HG03064 (cell line): ENCODE data around the gene BBS9.
"Not testable (repeated sequence)": the region's sequence is repeated elsewhere in the genome, so short reads cannot be mapped to it uniquely, and the experiment has no call there.

Experiments used
- ATAC-seq: cut with Tn5 transposase; IDR thresholded peaks from one replicate; pipeline ENCODE4 v1.9.1; 2021; ENCODE audit warnings: low read depth; ENCODE audit not compliant: unreplicated experiment

The BBS9 gene

DNA sequence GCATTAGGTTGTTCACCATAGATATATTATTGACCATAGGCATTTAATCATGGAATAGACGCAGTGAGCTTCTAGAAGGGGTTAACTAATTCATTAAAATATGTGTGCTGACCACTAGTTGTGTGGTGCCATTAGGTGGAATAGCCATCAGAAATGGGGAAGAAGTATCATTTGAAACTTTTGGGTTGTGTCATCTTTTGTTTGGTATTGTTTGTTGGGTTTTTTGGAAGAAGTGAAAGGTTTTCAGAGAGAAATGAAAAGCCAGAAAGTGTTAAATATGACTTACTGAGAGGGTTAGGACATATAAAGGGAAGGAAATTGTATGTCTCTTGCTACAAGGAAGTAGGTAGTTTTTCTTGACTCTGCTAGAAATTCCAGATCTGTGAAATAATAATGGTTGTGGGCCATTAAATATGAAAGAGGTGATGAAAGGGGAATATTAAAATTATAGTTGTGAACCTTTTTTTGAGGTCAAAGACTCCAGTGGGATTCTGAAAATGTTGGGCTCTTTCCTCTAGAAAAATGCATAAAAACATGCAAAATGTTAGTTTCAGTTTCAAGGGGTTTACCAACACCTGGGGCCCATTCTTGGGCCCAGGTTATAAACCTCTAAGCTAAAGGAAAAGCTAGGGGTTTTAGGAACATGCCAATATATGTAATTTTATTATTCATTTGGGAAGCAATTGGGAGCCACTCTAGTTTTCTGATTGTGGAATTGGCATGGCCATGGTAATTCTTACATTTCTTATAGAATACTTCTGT lies 348.5 kb downstream of the BBS9 start:
- no peak for ATAC-seq

DNA sequence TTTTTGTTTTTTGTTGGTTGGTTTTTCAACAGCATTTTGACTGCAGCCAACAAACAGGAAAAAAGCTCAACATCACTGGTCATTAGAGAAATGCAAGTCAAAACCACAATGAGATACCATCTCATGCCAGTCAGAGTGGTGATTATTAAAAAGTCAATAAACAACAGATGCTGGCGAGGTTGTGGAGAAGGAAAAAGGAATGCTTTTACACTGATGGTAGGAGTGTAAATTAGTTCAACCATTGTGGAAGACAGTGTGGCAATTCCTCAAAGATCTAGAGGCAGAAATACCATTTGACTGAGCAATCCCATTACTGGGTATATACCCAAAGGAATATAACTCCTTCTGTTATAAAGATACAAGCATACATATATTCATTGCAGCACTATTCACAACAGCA lies 355.1 kb downstream of the BBS9 start:
- not testable (repeated sequence) for ATAC-seq

DNA sequence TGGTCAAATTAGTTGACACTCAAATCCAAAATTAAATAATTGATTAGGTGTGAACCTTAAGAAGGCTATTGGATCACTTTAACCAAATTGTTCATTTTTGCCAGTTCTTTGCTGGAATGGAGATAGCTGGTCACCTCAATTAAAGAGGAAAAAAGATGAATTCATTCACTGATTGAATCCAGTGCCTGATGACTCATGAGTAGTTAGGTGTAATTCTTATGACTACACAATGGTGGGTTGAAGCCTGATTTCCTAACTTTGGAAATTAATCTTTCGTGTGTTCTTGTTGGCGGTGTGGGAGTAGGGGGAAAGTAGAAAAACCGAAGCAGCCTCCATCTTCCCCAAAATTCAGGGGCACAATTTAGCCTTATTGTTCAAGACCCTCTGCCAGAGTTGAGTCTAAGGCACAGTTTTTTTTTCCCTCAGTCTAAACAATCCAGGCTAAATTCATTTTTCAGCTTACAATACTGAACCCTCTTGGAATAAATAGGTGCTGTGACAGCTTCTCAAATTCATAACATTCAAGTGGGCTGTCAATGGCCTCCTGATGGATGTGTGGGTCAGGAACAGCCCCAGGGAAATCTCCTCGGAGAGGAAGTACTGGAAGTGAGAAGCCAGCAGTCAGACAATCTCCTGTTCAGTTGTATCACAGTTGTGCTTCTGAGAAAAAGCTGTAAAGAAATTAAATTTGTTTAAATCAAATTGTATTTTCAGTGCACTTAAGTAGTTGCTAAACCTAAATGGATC lies 356.6 kb downstream of the BBS9 start:
- no peak for ATAC-seq

DNA sequence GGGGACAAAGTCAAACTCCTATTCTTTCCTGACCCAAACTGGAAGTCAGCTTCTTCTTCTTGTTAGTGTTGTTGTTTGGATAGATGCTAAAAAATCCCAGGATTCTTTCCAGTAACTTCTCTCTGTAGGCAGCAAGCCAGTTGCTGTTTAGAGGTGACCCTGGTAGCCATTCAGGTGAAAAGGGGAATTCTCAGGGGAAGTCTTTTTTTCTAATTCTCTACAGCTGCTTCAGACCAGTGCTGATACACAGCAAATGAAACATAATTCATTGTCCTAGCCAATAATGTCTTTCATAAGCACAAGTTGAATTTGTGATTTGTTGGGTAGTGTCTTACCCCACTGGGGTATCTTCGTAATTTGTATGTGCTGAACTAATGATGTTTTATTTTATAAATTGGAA lies 357.3 kb downstream of the BBS9 start:
- ATAC-seq, result no peak

DNA sequence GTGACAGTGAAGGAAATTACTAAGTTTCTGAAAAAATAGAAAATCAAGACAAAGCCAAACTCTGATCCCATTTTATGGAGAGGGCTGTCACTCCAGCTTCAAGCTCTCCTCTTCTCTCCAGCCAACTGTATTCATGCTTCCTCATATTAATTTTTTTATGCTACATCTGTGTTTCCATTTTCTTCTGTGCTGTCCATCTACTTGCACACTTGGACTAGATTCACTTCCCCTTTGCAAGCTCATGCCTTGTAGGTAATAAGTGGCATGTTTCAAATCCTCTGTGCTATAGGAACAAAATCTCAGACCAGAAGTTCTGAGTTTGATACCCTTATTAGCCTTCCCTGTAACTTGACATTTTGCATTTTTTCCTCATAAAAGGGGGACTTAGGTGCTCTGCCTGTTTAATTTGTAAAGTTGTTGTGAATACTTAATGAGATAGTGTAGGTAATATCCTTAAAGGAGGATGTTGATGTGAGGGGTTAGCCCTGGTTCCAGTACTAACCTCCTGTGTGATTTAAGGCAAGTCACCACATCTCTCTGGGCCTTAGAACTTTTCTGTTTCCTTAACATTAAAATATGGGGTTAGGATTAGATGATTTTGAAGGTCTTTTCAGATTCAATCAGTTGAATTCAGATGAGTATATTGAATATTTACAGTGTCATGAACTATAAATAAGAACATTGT lies 358.8 kb downstream of the BBS9 start:
- no peak for ATAC-seq

DNA sequence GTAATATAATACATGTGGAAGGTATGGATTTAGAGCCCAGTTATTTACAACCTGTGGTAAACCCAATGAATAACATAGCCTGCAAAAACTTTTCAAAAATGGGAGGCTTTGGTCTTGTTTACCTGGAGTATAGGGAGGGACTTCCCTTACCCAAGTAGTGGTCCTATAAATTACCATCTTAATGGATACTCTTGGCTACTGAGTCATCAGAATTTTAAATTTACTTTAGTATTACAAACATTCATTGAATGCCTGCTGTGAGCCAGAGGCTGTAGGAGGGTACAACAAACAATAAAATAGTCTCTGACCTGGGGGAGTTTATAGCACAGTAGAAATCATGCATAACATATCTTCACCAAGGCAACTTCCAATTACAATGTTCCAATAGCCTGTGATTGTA lies 365.1 kb downstream of the BBS9 start:
- no peak for ATAC-seq

DNA sequence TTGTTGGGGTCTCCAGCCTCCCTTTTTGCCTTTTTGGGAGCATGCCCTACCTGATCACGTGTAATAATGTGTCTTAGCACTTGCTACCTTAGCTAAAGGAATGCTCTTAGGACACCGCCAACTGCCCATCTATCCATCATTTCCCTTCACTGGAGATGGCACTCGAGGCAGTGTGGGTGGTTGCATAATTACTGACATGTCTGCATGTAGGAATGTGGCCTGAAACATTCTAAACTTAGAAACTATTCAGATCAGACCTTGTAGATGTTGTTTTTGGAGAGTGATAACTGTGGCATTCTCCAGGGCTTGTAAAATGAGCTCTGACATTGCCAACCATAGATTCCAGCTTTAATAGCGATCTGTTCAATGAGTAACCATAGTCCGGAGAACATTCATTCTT lies 365.8 kb downstream of the BBS9 start:
- ATAC-seq, result no peak

DNA sequence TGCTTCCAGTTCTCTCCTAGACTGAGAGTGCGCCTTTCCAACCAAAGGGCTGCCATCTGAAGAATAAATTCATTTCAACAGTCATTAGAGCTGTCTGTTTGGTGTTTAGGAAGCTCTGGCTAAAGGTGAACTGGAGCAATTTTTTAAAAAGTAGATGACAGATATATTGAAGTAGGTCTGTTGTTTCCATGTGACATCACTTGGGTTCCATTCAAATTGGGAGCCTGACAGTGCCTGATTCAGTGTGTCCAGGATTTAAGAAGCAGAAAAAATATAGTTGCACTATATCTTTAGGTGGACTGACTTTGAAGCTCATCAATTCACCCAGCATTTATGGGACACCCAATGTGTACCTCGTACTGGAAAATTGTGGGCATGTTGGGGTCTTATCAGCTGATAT lies 367.7 kb downstream of the BBS9 start:
- no peak for ATAC-seq

DNA sequence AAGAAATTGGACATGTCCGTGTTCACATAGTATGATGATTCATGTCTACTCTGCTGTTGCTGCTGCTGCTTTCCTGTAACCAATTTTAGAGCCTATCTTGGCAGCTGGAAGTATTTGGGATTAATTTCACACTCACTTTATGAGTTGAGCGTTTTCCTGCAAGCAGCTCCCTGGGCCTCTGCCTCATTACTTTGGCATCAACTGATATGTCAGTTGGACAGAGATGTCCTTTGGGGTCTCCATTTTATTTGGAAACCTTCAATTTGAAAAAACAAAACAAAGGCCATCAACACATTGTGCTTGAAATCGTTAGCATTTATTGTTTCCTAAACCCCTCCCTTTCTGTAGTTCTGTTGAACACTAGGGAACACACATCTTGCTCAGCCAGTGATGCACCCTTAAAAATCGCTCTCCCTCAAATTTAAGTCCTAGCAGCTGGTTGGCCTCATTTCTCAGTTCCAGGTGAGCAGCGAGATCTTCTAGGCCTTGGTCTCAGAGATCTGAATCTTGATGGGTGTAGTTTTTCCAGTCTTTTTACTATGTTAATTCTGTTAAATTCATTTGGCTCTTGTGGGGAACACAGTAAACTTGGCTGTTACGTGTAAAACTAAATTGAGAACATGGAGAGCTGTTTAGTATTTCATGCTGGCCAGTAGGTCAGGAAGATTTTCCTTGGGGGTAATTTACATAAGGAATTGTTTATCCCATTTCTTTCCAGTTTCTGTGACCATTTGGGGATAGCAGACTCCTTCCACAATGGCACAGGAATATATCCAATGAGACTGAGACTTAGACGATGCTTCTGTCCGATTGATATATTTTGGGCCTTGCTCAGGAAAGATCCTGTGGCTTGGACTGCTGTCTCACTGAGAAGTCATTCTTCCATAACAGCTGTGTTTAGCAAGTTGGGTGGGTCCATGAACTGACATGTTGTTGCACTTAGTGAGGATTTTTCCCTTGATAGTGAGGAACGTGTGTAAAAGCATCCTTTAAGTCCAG lies 371.6 kb downstream of the BBS9 start:
- ATAC-seq, result no peak

DNA sequence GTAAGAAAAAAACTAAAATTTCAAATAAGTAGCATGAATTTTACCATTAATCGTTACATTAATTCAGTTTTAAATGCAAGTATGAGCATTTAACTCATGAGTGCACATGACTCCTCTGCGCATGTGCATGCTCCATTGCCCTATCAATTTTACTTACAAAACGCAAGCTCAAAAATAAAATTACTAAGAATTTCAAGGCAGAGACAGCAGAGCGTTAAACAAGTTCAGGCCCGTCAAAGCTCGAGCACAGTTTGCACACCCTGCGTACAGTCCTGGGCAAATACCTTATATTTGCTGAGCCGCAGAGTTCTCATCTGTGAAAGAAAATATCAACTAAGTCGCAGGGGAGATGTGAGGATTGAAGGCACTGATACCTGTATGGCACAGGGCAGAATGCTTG lies 373.6 kb downstream of the BBS9 start:
- ATAC-seq, result no peak

DNA sequence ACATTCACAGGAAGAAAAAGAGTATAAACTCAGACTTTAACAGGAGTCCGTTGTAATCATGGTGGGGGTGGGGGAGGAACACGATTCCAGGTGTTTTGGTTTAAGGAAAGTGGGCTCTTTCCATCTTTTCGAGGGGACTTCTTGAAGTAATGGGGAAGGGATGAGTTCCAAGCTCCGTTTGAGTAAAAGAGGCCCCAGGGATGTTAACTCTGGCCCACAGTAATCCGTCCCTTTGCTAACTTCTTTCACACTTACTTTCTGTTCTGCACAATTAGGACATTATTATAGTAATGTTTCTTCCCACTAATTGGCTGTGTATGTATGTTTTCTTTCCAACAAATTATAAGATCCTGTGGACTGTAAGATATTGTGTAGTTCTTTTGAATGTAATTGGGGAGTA lies 374.4 kb downstream of the BBS9 start:
- ATAC-seq, result no peak

DNA sequence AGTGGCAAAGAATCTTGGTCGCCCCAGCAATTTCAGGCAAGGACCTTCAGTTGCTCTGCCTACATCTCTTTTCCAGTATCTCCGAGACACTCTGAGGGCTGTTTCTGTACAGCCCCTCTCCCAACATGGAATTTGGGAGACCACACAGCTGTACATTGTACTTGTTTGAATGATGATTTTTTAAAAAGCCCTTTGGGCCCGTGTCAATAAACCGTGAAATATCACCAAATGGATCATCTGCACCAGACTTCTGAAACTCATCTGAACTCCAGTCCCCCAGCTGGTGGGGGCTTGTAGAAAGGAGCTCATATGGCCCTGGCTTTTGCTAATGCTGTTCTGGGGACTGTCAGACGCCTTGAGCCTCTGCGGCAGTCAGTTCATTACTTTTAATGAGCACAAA lies 374.9 kb downstream of the BBS9 start:
- ATAC-seq, result no peak

DNA sequence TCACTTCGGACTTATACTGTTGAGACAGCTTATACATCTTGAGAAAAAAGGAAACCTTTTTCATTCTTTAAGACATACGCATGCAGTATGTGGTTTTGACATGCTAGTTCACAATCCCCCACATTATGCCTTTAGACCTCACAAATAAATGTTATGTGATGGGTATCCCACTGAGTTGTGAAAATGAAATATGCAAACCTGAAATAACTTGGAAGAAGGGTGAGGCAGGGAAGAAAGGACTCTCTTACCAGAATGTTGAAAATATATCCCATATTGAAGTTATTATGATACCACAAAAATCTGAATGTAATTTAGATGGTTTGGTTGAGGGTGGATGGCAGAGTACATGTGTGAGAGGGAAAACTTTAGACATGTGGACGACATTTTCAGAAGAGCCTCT lies 379.8 kb downstream of the BBS9 start:
- ATAC-seq, result no peak

DNA sequence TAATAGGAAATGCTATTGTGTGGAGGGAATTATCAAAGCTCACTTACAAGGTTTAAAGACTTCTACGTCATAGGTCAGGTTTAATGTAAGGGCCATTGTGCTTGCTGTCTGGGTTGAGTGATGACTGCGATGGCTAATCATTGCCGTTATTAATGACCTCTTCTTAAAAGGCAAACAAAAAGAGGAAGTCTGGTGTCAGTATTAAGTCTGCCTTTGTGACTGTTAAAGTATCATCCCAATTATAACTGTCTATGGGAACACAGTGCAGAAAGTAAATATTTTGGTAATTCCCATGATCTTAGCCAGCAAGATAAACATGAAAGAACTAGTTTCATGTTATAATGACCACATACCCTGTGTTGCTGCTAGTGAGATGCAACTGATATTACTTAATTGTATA lies 382.4 kb downstream of the BBS9 start:
- no peak for ATAC-seq

DNA sequence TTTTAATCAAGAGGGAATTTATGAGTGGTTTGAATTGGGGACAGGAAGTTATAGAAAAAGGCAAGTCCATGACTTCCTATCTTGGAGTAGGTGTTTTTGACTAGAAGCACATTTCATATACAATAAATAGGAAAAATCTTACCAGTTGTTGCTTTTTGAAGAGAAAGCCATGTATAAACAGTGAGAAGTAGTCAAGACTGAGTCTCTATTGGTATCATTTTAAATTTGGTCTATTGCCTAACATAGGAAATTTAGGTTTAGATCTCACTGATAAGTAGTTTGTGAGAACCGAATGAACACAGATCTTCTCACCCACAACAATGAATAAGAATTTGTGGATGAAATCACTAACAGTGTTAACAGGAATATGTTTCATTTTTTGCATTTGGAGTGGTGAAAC lies 387.2 kb downstream of the BBS9 start:
- no peak for ATAC-seq

DNA sequence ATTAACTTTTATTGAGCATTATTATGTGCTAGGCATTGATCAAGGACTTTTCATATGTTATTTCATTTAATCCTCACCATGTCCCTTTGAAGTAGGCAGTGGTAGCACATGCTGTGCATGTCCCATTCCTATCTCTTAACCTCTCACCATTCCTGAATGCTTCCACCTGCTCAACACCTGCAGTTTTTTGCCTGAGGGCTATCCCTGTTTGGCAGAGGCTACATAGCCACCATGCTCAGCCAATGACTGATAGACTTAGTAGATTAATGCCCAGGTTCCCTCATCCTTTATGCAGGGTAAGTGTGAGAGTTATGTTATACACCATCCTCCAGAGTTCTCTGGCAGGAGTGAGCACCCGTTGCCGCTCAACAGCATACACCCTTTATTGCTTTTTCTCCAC lies 387.8 kb downstream of the BBS9 start:
- ATAC-seq, result no peak

DNA sequence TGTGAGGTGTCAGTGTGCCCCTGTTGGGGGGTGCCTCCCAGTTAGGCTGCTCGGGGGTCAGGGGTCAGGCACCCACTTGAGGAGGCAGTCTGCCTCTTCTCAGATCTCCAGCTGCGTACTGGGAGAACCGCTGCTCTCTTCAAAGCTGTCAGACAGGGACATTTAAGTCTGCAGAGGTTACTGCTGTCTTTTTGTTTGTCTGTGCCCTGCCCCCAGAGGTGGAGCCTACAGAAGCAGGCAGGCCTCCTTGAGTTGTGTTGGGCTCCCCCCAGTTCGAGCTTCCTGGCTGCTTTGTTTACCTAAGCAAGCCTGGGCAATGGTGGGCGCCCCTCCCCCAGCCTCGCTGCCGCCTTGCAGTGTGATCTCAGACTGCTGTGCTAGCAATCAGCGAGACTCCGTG lies 397.6 kb downstream of the BBS9 start:
- not testable (repeated sequence) for ATAC-seq

DNA sequence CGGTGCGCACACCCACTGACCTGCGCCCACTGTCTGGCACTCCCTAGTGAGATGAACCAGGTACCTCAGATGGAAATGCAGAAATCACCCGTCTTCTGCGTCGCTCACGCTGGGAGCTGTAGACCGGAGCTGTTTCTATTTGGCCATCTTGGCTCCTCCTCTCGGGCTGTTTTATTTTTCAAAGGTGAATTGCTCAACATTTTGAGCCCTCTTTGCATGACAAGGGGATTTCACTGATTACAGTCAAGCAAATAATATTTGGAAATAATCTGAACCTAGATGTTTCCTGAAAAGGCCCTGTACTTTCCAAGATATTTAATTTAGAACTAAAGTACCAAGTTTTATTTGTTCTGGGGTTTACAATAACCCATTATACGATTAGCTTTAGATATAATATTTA lies 398.2 kb downstream of the BBS9 start:
- not testable (repeated sequence) for ATAC-seq

DNA sequence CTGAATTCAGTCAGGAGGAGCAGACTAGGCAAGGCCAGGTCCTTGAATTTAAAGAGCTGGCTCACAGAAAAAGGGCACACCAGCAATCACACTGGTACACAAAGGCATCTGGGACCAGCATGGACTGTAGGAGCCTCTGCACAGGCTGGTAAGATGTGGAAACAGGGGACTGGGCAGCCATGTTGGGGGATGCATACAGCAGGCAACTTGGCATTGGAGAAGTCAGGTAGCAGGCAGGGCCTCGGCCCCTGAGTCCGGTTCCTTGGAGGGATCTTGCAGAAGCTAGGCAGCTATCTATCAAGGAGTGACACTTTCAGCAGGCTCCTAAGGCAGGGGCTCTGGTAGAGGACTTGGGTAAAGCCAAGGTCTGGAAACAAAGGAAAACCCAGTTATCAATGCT lies 399.7 kb downstream of the BBS9 start:
- ATAC-seq, result no peak

DNA sequence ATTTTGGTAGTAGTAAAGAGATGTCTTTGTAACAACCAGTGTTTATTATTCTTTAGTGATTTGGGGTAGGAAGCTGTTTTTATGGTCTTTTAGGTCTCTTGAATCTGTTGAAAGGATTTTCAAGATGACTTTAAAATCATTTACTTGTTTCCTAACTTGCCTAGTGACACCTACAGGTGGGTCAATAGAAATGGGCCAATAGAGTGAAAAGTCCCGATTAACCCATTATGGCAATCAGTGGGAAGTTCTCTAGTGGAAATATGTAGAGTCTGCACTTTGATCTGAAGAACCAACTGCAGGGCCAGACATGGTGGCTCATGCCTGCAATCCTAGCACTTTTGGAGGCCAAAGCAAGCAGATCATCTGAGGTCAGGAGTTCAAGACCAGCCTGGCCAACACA lies 401.3 kb downstream of the BBS9 start:
- ATAC-seq, result no peak

DNA sequence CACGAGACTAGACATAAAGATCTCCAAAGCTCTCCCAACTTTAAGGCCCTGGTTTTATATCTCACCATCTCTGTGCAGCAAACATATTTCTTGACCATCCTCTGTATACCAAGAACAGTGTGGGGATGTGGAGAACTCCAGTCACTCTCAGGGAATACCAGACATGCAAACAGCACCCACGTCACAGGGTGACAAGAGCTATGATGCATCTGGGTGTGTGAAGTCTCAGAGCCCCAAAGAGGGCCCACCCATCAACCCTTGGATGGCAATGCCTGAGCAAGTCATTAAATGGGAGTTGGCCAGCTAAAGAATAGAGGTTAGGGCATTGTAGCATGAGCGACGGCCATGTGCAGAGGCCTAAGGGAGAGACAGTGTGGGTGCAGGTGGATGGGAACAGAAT lies 402.5 kb downstream of the BBS9 start:
- no peak for ATAC-seq
